ENCODE data around the gene EMC10. TPM values are rescaled to one million over a fixed set of nuclear protein-coding genes. Genes with fewer than 3 reads are reported as not detected.
"Not testable (repeated sequence)": the region's sequence is repeated elsewhere in the genome, so short reads cannot be mapped to it uniquely, and the experiment has no call there.

The EMC10 gene
- total and polyA plus RNA-seq, 2 of the 4 experiments (the other 2 are of a cell fraction), result 11.3 to 90.9 TPM

GRCh38 chr19:50439130-50439529 lies 37.2 kb upstream of the EMC10 start:
- H3K18ac ChIP-seq (ENCODE audit: low read depth, low read length); BruUV-seq (replicated peaks); H3K27me3 ChIP-seq (ENCODE audit: control insufficient read depth, insufficient read depth, low read length); H3K79me1 ChIP-seq (ENCODE audit: low read depth in 1 of 2, low read length in 2 of 2); H2AK5ac ChIP-seq (ENCODE audit: low read depth, low read length); H3K9me3 ChIP-seq (ENCODE audit: control insufficient read depth, insufficient read depth, low read length); H2BK5ac ChIP-seq (ENCODE audit: low read depth, low read length, poor library complexity, severe bottlenecking); H2BK20ac ChIP-seq (ENCODE audit: low read depth, low read length); H4K91ac ChIP-seq (ENCODE audit: insufficient read depth, low read depth, low read length); H4K20me1 ChIP-seq (ENCODE audit: insufficient read depth, low read length); CTCF ChIA-PET; intact Hi-C loops (cut with micrococcal nuclease); dilution Hi-C loops (cut with HindIII; ENCODE audit: low sequenced_read_pairs, unreplicated experiment); H3K56ac ChIP-seq (ENCODE audit: extremely low read depth, insufficient read depth, low read length); H3K9me1 ChIP-seq (ENCODE audit: insufficient read depth, low read length); DNase-seq; H3K9ac ChIP-seq (ENCODE audit: low read depth, low read length); H3K23ac ChIP-seq (ENCODE audit: low read depth, low read length); H3K14ac ChIP-seq (replicated peaks; ENCODE audit: low read depth, low read length); H2AFZ ChIP-seq (replicated peaks; ENCODE audit: low read length, poor library complexity); H4K5ac ChIP-seq (ENCODE audit: low read depth, low read length); POLR2A ChIA-PET (ENCODE audit: unreplicated experiment); H2BK15ac ChIP-seq (ENCODE audit: low read depth, low read length); H3K4me1 ChIP-seq (ENCODE audit: control insufficient read depth, insufficient read depth, low read length); H3K4ac ChIP-seq (ENCODE audit: low read depth, low read length); H2BK120ac ChIP-seq (ENCODE audit: low read depth, low read length); ATAC-seq (ENCODE audit: low read depth); H2AK9ac ChIP-seq (replicated peaks; ENCODE audit: low read depth, low read length, poor library complexity); H3K27ac ChIP-seq (ENCODE audit: insufficient read depth, low read length); in situ Hi-C loops (cut with MboI; ENCODE audit: low sequenced_read_pairs); H3K36me3 ChIP-seq (ENCODE audit: control insufficient read depth, insufficient read depth, low read length); H3K4me3 ChIP-seq (ENCODE audit: insufficient read depth, low read depth, low read length); H3K4me2 ChIP-seq (ENCODE audit: low read depth, low read length); H4K8ac ChIP-seq (ENCODE audit: low read depth in 2 of 2, low read length in 2 of 2): not testable (repeated sequence)
- 33% methylated on average over 1 of the region's 2 CpGs; no CpG with 5 or more reads in 1 of the 2 experiments for WGBS, 2 experiments (ENCODE audit: extremely low coverage in 2 of 2, insufficient read length in 1 of 2)

Measured in IMR-90 (cell line).